Neural cell (in vitro differentiated cells): Measurements from ENCODE around the gene KRTAP10-2. TPM values are rescaled to one million over a fixed set of nuclear protein-coding genes. Genes with fewer than 3 reads are reported as not detected.

Source experiments
- H2AFZ ChIP-seq: fragments of 200-600, 300-800 bp; sonication (generic), shearing (Covaris generic); 2 replicates; pipeline ENCODE4 v1.6.0; 2014; ENCODE audit warnings: low read depth, mild to moderate bottlenecking, antibody characterized with exemption, low read length, moderate library complexity
- H3F3A ChIP-seq: fragments of 200-600 bp; shearing (Covaris generic); 2 replicates; pipeline ENCODE4 v1.6.1; 2016; ENCODE audit warnings: mild to moderate bottlenecking, moderate library complexity, mixed read lengths, antibody characterized with exemption, low read length; ENCODE audit not compliant: insufficient read depth, poor library complexity, severe bottlenecking
- H3K27ac ChIP-seq: fragments of 200-600, 300-800 bp; sonication (generic), shearing (Covaris generic); 2 replicates; pipeline ENCODE4 v1.5.1; 2014; ENCODE audit warnings: mild to moderate bottlenecking, low read length, moderate library complexity
- H3K27me3 ChIP-seq: fragments of 300-800, 200-600 bp; sonication (generic), shearing (Covaris generic); 2 replicates; pipeline ENCODE4 v1.6.0; 2014; ENCODE audit warnings: mild to moderate bottlenecking, low read depth, low read length, moderate library complexity; ENCODE audit not compliant: insufficient read depth
- H3K36me3 ChIP-seq: fragments of 300-800, 200-600 bp; sonication (generic), shearing (Covaris generic); 2 replicates; pipeline ENCODE4 v1.5.1; 2014; ENCODE audit warnings: mild to moderate bottlenecking, antibody characterized with exemption, low read length, moderate library complexity; ENCODE audit not compliant: insufficient read depth
- H3K4me2 ChIP-seq: fragments of 300-800, 200-600 bp; sonication (generic), shearing (Covaris generic); 2 replicates; pipeline ENCODE4 v1.6.0; 2014; ENCODE audit warnings: mild to moderate bottlenecking, low read length
- H3K4me3 ChIP-seq: fragments of 300-800, 200-600 bp; sonication (generic), shearing (Covaris generic); 2 replicates; pipeline ENCODE4 v1.5.1; 2014; ENCODE audit warnings: mild to moderate bottlenecking, low read length, moderate library complexity
- H3K79me2 ChIP-seq: fragments of 200-600 bp; shearing (Covaris generic); replicated peaks from 2 replicates; pipeline ENCODE4 v1.6.0; 2014; ENCODE audit warnings: mild to moderate bottlenecking, low read length, moderate library complexity; ENCODE audit not compliant: insufficient read depth
- H3K9ac ChIP-seq: fragments of 300-800, 200-600 bp; sonication (generic), shearing (Covaris generic); 2 replicates; pipeline ENCODE4 v1.6.1; 2016; ENCODE audit warnings: mild to moderate bottlenecking, low read length, mixed read lengths
- H3K9me2 ChIP-seq: fragments of 200-600 bp; shearing (Covaris generic); 2 replicates; pipeline ENCODE4 v1.6.1; 2016; ENCODE audit warnings: mild to moderate bottlenecking, low read length, mixed read lengths; ENCODE audit not compliant: insufficient read depth
- H3K9me3 ChIP-seq: fragments of 200-600, 300-800 bp; sonication (generic), shearing (Covaris generic); 2 replicates; pipeline ENCODE4 v1.6.1; 2016; ENCODE audit warnings: mild to moderate bottlenecking, mixed run types, low read length, moderate library complexity, mixed read lengths
- H4K20me1 ChIP-seq: fragments of 200-600 bp; shearing (Covaris generic); 2 replicates; pipeline ENCODE4 v1.6.1; 2016; ENCODE audit warnings: mild to moderate bottlenecking, mixed run types; ENCODE audit not compliant: insufficient read depth
- EP300 ChIP-seq: fragments of 450-650 bp; conservative IDR thresholded peaks from 2 replicates; pipeline ENCODE4 v1.6.1; 2014; ENCODE audit warnings: antibody characterized with exemption, mild to moderate bottlenecking, moderate library complexity; ENCODE audit not compliant: poor library complexity, severe bottlenecking
- EZH2 ChIP-seq: fragments of 200-600, 300-800 bp; shearing (Covaris generic), sonication (generic); IDR thresholded peaks from 2 replicates; pipeline ENCODE4 v1.6.1; 2014; ENCODE audit warnings: antibody characterized with exemption, low read length, borderline replicate concordance, mild to moderate bottlenecking; ENCODE audit not compliant: insufficient read depth, poor library complexity, severe bottlenecking
- MXI1 ChIP-seq: fragments of 450-650 bp; conservative IDR thresholded peaks from 2 replicates; pipeline ENCODE4 v1.6.1; 2014; ENCODE audit warnings: antibody characterized with exemption, mild to moderate bottlenecking; ENCODE audit not compliant: poor library complexity, severe bottlenecking
- POLR2AphosphoS5 ChIP-seq: IDR thresholded peaks from 2 replicates; pipeline ENCODE4 v1.6.1; 2012
- RAD21 ChIP-seq: fragments of 450-650 bp; conservative IDR thresholded peaks from 2 replicates; pipeline ENCODE4 v1.6.1; 2014; ENCODE audit warnings: antibody characterized with exemption, mild to moderate bottlenecking, moderate library complexity
- REST ChIP-seq: IDR thresholded peaks from 2 replicates; pipeline ENCODE4 v1.6.1; 2012; ENCODE audit warnings: borderline replicate concordance
- SMC3 ChIP-seq: fragments of 450-650 bp; conservative IDR thresholded peaks from 2 replicates; pipeline ENCODE4 v1.6.1; 2014; ENCODE audit warnings: antibody characterized with exemption, mild to moderate bottlenecking, moderate library complexity; ENCODE audit not compliant: poor library complexity
- TAF1 ChIP-seq: IDR thresholded peaks from 2 replicates; pipeline ENCODE4 v1.6.1; 2012; ENCODE audit warnings: low read depth
- polyA plus RNA-seq: library from polyadenylated mRNA; depleted of rRNA; stranded (reverse); fragments of >200 nt; gene quantifications from 2 replicates; pipeline ENCODE4 v1.2.3, GENCODE V29; 2014
- TF ChIP-seq, protein P1 (sequence below): fragments of 450-650 bp; IDR thresholded peaks from 2 replicates; pipeline ENCODE4 v1.5.1; 2014; ENCODE audit warnings: antibody characterized with exemption, mild to moderate bottlenecking, moderate library complexity; ENCODE audit not compliant: poor library complexity, severe bottlenecking

The KRTAP10-2 gene
- polyA plus RNA-seq, 1 donor from 2014 or later: not detected

DNA sequence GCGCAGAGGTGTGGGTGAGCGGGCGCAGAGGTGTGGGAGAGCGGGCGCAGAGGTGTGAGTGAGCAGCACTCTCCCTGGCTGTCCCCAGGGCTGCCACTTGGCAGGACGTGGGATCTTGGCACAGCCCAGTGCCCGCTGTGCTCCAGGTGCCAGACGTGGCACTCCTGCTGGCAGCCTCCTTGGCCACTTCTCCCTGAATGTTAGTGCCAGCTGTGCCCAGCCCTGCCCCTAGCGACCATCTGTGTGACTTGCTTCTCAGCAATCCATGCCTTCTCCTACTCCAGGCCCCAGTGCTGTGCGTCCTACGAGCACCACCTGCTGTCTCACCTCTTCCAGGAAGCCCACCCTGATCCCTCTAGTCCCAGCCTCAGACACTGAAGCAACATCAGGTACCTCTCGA lies 41.8 kb downstream of the KRTAP10-2 start:
- no peaks in the 10 kb centered on the region for H3K9me3 ChIP-seq
- H3K27me3 ChIP-seq: no peaks in the 10 kb centered on the region
- no peak overlapping the region for H3K9ac ChIP-seq
- H3K9me2 ChIP-seq: no peaks in the 10 kb centered on the region
- H4K20me1 ChIP-seq: no peaks in the 10 kb centered on the region
- no peak overlapping the region for H3K4me2 ChIP-seq
- H3K79me2 ChIP-seq: no peaks in the 10 kb centered on the region
- H3K4me3 ChIP-seq: no peak overlapping the region
- no peak overlapping the region for H2AFZ ChIP-seq
- H3K27ac ChIP-seq: no peak overlapping the region
- no peaks in the 10 kb centered on the region for H3F3A ChIP-seq
- no peaks in the 10 kb centered on the region for H3K36me3 ChIP-seq
- TF ChIP-seq EP300: no peak
- TF ChIP-seq EZH2: no peak
- TF ChIP-seq MXI1: no peak
- TF ChIP-seq POLR2AphosphoS5: no peak
- no peak for TF ChIP-seq REST
- TF ChIP-seq, protein P1, sequence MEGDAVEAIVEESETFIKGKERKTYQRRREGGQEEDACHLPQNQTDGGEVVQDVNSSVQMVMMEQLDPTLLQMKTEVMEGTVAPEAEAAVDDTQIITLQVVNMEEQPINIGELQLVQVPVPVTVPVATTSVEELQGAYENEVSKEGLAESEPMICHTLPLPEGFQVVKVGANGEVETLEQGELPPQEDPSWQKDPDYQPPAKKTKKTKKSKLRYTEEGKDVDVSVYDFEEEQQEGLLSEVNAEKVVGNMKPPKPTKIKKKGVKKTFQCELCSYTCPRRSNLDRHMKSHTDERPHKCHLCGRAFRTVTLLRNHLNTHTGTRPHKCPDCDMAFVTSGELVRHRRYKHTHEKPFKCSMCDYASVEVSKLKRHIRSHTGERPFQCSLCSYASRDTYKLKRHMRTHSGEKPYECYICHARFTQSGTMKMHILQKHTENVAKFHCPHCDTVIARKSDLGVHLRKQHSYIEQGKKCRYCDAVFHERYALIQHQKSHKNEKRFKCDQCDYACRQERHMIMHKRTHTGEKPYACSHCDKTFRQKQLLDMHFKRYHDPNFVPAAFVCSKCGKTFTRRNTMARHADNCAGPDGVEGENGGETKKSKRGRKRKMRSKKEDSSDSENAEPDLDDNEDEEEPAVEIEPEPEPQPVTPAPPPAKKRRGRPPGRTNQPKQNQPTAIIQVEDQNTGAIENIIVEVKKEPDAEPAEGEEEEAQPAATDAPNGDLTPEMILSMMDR: no peak
- TF ChIP-seq SMC3: no peak
- no peak for TF ChIP-seq RAD21
- TF ChIP-seq TAF1: no peak

GRCh38 chr21:44508711-44509445 lies 42.4 kb downstream of the KRTAP10-2 start:
- TF ChIP-seq TAF1 (no peak), RAD21 (no peak), EP300 (no peak), REST (no peak), EZH2 (no peak)
- TF ChIP-seq, protein P1: no peak
- Histone ChIP-seq H3K4me3 (no peak overlapping the region), H4K20me1 (no peaks in the 10 kb centered on the region), H3K9me2 (no peaks in the 10 kb centered on the region), H3K27ac (no peak overlapping the region), H3F3A (no peaks in the 10 kb centered on the region), H3K4me2 (no peak overlapping the region), H2AFZ (no peak overlapping the region), H3K27me3 (no peaks in the 10 kb centered on the region), H3K9me3 (no peaks in the 10 kb centered on the region), H3K9ac (no peak overlapping the region), H3K36me3 (no peaks in the 10 kb centered on the region), H3K79me2 (no peaks in the 10 kb centered on the region)
